Fibroblast of skin of back (primary cell): ENCODE data around the gene SERPINB8.

Experiments
- DNase-seq: peaks from one replicate; pipeline ENCODE4 v3.0.0-alpha.2; 2013

Gene SERPINB8

GRCh38 chr18:63965716-63966330 lies 4.1 kb upstream of the SERPINB8 start:
- no peak for DNase-seq

GRCh38 chr18:63970809-63971205 lies 926 bp downstream of the SERPINB8 start:
- peak; percentile 58 for DNase-seq

DNA sequence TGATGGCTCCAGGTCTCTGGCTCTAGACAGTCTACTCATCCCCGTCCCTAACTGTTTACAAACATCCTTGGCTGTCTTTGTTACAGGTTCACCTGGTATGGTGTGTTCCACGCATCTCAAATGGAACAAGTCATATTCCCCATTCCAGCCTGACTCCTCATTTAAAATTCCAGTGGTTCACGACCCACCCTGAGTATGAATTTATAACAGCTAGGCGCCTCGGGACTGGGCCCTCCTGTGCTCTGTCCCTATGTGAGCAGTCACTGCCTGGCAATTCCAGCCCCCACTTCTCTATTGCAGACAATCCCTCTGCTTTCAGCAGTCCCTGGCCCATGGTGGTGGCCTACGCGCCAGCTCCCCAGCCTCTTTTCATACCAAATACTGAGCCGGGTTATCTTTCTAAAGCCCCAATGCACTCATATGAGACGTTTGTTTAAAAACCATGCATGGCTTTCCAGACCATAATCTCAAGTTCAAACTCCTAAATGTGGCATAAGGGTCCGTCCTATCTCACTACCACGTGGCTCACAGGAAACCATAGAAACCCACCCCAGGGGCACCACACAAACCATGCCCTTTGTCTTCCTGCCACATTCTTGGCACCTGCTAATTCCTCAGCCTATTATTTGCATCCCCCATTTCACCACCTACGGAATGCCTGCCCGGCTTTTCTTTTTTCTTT lies 1.6 kb downstream of the SERPINB8 start:
- no peak for DNase-seq

GRCh38 chr18:63972002-63972376 lies 2.1 kb downstream of the SERPINB8 start:
- DNase-seq, result no peak

- DNase-seq, result peak; percentile 47
Observed at GRCh38 chr18:63974991-63975390, 5.1 kb downstream of the SERPINB8 start.

GRCh38 chr18:63975628-63976027 lies 5.7 kb downstream of the SERPINB8 start:
- no peak for DNase-seq

DNA sequence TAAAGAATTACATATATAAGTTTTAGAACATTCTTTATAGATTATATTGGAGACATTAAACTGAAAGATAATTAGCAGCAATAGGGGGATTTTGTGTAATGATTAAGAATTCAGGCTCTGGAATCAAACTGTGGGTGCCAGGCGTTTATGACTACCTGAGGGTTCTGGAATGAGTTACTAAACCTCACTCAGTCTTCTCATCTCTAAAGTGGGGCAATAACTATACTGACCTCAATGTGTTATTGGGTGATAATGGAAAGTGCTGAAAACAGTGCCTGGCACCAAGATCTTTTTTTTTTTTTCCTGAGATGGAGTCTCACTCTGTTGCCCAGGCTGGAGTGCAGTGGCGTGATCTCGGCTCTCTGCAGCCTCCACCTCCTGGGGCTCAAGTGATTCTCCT lies 7.2 kb downstream of the SERPINB8 start:
- no peak for DNase-seq

GRCh38 chr18:63979409-63979920 lies 9.6 kb downstream of the SERPINB8 start:
- peak; percentile 74 for DNase-seq

DNA sequence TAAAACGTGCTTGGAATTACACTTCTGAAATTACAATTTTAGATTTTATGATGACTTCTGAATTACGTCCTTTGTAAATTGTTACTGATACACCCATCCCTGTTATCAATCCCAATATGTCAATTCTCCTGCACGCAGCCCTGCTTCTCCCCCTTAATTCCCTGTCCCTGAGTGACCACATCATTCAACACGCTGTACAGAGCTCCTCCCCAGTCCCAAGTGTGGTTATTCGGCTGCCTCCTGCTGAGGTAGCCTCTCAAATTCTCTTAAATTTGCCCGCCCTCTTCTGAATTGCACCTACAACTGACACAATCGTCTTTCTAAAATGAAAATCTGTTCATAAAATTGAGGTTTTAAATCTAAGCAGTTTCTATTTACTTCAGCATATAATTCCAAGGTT lies 10.1 kb downstream of the SERPINB8 start:
- no peak for DNase-seq

DNA sequence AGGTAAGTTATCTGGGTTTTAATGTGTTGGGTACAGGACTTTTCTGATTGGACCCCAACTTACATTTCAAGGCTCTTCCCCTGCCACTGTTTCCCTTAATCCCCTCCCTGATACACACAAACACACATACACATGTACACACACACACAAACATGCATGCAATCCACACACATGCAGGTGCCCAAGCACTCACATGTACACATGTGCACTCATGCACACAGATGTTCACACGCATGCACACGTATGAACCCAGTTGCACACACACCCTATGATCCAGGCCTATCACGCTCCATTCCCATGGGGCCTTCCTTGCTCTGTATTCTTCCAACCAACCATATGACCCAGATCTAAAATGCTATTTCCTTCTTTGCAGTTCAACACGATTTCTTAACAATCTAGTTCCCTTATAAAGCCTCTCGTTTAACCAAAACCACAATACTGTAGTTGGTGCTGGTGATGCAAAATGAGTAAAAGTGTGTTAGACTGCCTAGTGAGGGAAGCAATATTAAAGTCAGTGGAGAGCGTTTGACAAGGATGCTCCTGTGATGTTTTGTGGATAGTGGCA lies 11.1 kb downstream of the SERPINB8 start:
- no peak for DNase-seq

- DNase-seq, result no peak
Observed at GRCh38 chr18:63981719-63982118, 11.8 kb downstream of the SERPINB8 start.

DNA sequence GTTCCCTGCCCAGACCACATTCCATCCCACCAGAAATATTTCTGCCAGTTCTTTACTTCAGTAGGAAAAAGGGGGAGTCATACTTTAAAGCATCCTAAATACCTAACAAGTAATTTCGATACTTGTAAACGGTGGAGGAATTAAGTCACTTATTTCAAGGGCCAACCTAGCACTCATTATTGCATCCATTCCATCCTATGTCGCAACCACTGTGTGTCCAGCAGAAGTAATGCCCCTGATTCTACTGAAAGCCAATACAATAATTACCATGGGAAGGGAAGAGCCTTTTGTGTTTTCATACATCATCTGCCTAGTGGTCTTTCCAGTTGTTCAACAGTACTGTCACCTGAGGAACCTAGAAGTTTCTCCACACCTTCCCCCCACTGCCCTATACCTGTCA lies 12.5 kb downstream of the SERPINB8 start:
- no peak for DNase-seq

DNA sequence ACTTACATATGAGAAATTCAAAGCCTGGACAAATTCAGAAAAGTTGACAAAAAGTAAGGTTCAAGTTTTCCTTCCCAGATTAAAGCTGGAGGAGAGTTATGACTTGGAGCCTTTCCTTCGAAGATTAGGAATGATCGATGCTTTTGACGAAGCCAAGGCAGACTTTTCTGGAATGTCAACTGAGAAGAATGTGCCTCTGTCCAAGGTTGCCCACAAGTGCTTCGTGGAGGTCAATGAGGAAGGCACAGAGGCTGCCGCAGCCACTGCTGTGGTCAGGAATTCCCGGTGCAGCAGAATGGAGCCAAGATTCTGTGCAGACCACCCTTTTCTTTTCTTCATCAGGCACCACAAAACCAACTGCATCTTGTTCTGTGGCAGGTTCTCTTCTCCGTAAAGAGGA lies 17.0 kb downstream of the SERPINB8 start:
- no peak for DNase-seq

DNA sequence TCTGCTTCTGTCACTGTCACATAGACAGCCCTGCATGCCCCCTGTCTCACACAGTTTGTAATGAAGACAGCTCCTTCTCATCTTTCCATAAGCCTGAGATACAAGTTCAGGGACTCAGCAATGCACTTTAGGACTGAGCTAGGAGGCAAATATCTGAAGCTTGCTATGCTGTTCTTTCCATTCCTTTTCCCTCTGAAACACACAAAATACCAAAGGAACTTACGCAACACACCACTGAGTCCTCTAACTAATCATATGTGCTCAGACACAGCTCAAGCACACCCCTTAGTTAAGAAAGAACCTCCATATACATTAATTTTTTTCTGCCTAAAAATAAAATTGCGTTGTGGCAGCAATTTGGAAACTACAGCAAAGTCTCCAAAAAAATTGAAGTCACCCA lies 17.9 kb downstream of the SERPINB8 start:
- DNase-seq, result no peak

DNA sequence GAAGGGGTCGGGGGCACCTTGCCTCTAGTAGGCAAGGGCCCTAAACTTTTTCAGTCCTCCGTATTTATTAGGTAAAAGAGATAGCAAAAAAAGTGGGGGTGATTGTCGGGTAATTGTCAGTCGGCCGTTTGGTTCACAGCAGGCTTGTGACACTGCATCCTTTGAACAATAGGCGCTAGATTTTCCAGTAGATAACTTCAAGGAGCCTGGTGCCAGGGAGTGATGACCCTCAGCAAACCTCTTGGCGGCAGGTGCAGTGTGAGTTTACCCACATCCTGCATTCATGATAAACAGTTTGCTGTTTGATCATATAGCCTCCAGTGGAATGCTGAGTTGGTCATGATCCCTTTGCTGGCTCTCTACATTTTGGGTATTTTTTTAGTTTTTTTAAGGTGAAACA lies 22.9 kb downstream of the SERPINB8 start:
- no peak for DNase-seq

GRCh38 chr18:63994783-63995399 lies 25.0 kb downstream of the SERPINB8 start:
- peak; percentile 58 for DNase-seq

- no peak for DNase-seq
Observed at GRCh38 chr18:63997041-63997440, 27.2 kb downstream of the SERPINB8 start.

DNA sequence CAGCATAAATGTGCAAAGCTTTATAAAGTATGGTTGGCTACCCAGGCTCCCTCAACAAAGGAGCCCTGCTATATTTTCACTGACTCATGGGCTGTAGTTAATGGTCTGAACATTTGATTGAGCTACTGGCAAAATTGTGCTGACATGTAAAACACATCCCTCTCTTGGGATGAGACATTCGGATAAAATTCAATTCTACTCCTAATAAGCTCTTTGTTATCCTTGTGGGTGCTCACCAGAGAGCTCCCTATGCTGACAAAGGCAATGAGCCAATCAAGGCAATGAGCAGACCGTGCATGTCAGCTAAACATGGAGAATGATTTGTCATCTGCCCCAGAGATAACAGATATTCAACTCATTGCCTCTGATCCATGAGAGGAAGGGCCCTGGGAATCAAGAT lies 27.7 kb downstream of the SERPINB8 start:
- peak; percentile 63 for DNase-seq

DNA sequence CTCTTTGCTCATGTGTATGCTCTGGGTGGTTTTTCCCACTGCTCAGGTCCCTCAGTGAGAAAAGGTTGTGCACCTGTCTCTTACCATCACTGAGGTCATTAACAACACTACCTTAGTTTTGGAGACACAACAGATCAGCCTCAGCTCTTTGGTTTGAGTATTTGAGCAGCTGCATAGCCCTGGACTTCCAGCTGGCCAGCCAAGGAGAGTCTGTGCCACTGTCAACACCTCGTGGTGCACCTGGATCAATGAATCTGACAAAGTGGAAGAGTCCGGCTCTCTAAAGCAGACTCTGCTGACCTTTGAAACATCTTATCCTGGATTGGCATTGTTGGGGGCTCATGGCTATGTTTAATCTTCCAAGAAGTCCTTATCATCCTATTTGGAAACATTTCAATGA lies 30.0 kb downstream of the SERPINB8 start:
- no peak for DNase-seq

- no peak for DNase-seq
Observed at GRCh38 chr18:64002581-64002980, 32.7 kb downstream of the SERPINB8 start.

- no peak for DNase-seq
Observed at GRCh38 chr18:64009305-64009704, 39.4 kb downstream of the SERPINB8 start.

DNA sequence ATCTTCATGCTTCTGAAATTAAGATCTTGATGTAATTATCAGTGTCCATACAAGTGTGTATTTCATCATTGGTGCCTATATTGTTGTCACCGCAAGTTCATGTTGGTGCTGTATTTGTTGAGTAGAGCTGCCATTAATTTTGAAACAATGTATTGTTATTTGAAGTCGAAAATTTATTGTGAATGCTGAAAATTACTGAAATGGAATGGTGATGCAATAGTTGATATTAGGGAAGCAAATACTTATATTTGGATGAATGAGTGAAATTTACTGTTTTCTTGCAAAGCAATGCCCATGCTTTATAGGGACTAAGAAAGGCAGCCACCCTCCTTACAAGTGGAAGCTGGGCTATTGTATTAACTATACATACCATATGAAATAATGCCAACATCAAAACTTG lies 41.6 kb downstream of the SERPINB8 start:
- DNase-seq, result no peak

DNA sequence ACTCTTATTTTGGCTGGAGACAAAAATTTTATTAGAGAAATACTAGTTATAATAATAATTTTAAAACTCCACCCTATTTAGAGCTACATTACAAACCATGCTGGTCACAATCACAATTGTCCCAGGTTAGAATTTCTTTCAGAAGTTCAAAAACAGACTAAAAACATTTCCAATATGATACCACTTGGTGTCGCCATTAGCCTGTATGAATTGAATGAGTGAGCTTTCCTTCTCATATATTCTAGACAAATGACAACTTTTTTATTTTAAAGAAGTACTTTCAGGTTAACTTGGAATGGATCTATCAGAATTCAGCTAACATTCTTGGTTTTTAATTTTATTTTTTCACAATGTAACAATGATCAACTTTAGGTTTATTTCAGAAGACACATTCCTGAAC lies 48.0 kb downstream of the SERPINB8 start:
- DNase-seq, result peak; percentile 29
